Measurements from ENCODE around the gene LRRC8D.

Gene LRRC8D

GRCh38 chr1:89855413-89856123 lies 34.7 kb downstream of the LRRC8D start:
- TF ChIP-seq CTCF (conservative IDR thresholded peaks at IDR 0.05): no peak
- no peak overlapping the region for H3K27ac ChIP-seq

GRCh38 chr1:89863165-89863830 lies 42.5 kb downstream of the LRRC8D start:
- H3K27ac ChIP-seq: no peak overlapping the region
- TF ChIP-seq CTCF (conservative IDR thresholded peaks at IDR 0.05): no peak
- no peak for TF ChIP-seq ZFX (IDR thresholded peaks at IDR 0.05)

- no peak for TF ChIP-seq ZFX (IDR thresholded peaks at IDR 0.05)
- no peak for TF ChIP-seq CTCF (conservative IDR thresholded peaks at IDR 0.05)
- H3K27ac ChIP-seq: no peak overlapping the region
Observed at GRCh38 chr1:89865498-89866382, 44.9 kb downstream of the LRRC8D start.

GRCh38 chr1:89866568-89866967 lies 45.7 kb downstream of the LRRC8D start:
- TF ChIP-seq ZFX (IDR thresholded peaks at IDR 0.05): no peak
- TF ChIP-seq CTCF (conservative IDR thresholded peaks at IDR 0.05): no peak
- no peak overlapping the region for H3K27ac ChIP-seq

- no peak overlapping the region for H3K27ac ChIP-seq
- TF ChIP-seq CTCF (conservative IDR thresholded peaks at IDR 0.05): no peak
- TF ChIP-seq ZFX (IDR thresholded peaks at IDR 0.05): no peak
Observed at GRCh38 chr1:89870998-89871397, 50.2 kb downstream of the LRRC8D start.

GRCh38 chr1:89871768-89872473 lies 51.1 kb downstream of the LRRC8D start:
- no peak overlapping the region for H3K27ac ChIP-seq
- no peak for TF ChIP-seq CTCF (conservative IDR thresholded peaks at IDR 0.05)
- TF ChIP-seq ZFX (IDR thresholded peaks at IDR 0.05): no peak
